Colonic mucosa (tissue), 4 donors: Measurements from ENCODE around the gene INTS6. TPM values are rescaled to one million over a fixed set of nuclear protein-coding genes. Genes with fewer than 3 reads are reported as not detected.

Experiments used
- DNase-seq: peaks from one replicate; pipeline ENCODE4 v3.0.0-alpha.2; 2020
- H3K27ac ChIP-seq: fragments of 200-600 bp; one replicate; pipeline ENCODE4 v1.8.0; 2021
- H3K27me3 ChIP-seq: fragments of 200-600 bp; one replicate; pipeline ENCODE4 v1.8.0; 2021
- H3K36me3 ChIP-seq: fragments of 200-600 bp; one replicate; pipeline ENCODE4 v1.8.0; 2021
- H3K4me1 ChIP-seq: fragments of 200-600 bp; one replicate; pipeline ENCODE4 v1.8.0; 2021; ENCODE audit warnings: mild to moderate bottlenecking
- H3K4me3 ChIP-seq: fragments of 200-600 bp; one replicate; pipeline ENCODE4 v1.8.0; 2021
- H3K9ac ChIP-seq, 2 donors: one replicate each; pipeline ENCODE4 v1.7.0; 2013; ENCODE audit warnings: control low read depth in 2 of 2, low read depth in 2 of 2, low read length in 2 of 2
- H3K9me3 ChIP-seq: fragments of 200-600 bp; one replicate; pipeline ENCODE4 v1.8.0; 2021
- intact Hi-C: fragments of 100-400 bp; cut with DNase I; formaldehyde crosslinking; loops from one replicate; pipeline ENCODE4 v1.14.1; 2022
- total RNA-seq, 2 donors: library from RNA; stranded (reverse); fragmentation: NEBNext Ultra II Directional in 1 of 2; extraction: Animal tissue kit (Norgen Biotek cat#: 25700) in 1 of 2; gene quantifications; one replicate each; pipeline ENCODE4 v1.2.1, GENCODE V29; 2021
- TF ChIP-seq, protein P1 (sequence below): fragments of 200-600 bp; IDR thresholded peaks from one replicate; pipeline ENCODE4 v1.8.0; 2022; ENCODE audit warnings: antibody characterized with exemption, mild to moderate bottlenecking
- donor health status: healthy.
- donor health status: DM: no; HTN: no; CAD: no.
- donor health status: DM: no; HTN: no; CAD: no.

Gene INTS6
- total RNA-seq, 2 donors from 2014 or later = 30.8 to 32.3 TPM

DNA sequence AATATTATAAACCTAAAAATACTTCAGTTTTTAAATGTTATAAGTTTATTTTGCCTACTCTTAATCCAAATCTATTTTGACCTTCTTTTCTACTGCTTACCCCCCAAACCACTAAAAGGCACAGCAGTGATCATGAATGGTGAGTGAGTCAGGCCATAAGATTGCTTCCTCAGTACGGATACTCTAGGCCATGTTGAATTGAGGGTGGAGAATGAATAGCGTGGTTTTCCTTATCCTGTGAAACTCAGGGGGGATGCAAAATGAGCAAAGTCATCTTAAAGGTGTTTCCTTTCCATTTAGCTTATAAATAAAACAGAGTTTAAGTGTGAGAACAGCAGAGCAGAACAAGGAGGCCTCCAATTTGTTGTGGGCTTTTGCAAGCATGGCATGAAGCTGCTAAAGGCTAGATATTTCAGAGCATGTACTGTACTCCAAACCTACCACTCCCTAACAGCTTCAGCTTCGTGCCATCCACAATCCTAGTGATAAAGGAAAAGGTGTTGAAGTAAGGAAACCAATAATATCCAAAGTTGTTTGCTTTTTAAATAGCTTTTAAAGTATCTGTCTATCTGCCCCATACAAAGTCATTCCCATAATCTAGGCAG is 88.3 kb downstream of the INTS6 start:
- DNase-seq = no peak
- H3K36me3 ChIP-seq = no peaks in the 10 kb centered on the region
- H3K27me3 ChIP-seq = no peaks in the 10 kb centered on the region
- H3K4me1 ChIP-seq = no peaks in the 10 kb centered on the region
- TF ChIP-seq, protein P1, sequence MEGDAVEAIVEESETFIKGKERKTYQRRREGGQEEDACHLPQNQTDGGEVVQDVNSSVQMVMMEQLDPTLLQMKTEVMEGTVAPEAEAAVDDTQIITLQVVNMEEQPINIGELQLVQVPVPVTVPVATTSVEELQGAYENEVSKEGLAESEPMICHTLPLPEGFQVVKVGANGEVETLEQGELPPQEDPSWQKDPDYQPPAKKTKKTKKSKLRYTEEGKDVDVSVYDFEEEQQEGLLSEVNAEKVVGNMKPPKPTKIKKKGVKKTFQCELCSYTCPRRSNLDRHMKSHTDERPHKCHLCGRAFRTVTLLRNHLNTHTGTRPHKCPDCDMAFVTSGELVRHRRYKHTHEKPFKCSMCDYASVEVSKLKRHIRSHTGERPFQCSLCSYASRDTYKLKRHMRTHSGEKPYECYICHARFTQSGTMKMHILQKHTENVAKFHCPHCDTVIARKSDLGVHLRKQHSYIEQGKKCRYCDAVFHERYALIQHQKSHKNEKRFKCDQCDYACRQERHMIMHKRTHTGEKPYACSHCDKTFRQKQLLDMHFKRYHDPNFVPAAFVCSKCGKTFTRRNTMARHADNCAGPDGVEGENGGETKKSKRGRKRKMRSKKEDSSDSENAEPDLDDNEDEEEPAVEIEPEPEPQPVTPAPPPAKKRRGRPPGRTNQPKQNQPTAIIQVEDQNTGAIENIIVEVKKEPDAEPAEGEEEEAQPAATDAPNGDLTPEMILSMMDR = no peak
- H3K27ac ChIP-seq = no peak overlapping the region
- H3K4me3 ChIP-seq = no peak overlapping the region
- no peaks in the 10 kb centered on the region for H3K9me3 ChIP-seq
- H3K9ac ChIP-seq = no peak overlapping the region
- intact Hi-C loops = no loop called here

DNA sequence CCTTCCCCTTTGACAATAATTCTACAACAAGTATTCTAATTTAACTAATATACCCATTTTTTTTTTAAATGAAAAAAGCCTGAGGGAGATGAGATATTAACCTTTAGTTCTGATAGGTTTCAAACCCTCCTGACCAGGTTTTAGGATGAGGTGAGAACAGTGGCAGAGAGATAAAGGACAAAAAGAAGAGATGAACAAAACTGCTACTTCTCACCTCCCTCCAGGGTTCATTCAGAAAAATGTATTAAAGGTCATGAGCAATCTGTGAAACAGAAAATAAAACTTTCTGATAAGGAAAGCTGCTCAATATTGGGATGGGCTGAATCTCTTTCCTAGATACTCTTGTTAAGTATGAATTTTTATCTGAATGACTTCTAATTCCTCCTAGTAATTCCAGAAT is 89.2 kb downstream of the INTS6 start:
- TF ChIP-seq, protein P1 = no peak
- Histone ChIP-seq H3K4me1 (no peaks in the 10 kb centered on the region), H3K27ac (no peak overlapping the region), H3K27me3 (no peaks in the 10 kb centered on the region), H3K9ac (no peak overlapping the region), H3K4me3 (no peak overlapping the region), H3K36me3 (no peaks in the 10 kb centered on the region), H3K9me3 (no peaks in the 10 kb centered on the region)
- intact Hi-C loops = no loop called here
- no peak for DNase-seq

DNA sequence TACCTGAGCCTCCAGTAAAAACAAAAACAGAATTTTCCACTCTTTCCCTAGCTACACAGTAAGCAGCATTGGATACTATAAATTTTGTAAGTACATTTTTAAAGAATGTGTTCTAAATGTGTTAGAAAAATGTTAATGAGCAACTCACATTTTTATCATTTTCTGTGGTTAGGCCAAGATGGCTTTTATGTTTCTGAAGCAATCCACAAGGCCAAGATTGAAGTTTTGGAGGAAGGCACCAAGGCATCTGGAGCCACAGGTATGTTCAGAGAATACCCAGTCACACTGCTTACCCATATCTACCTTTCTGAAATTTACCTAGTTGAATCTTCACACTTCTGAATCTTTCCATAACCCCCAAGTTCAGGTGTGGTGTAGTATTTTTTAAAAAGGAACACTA is 91.7 kb downstream of the INTS6 start:
- TF ChIP-seq, protein P1 = no peak
- H3K27ac ChIP-seq = no peak overlapping the region
- intact Hi-C loops = no loop called here
- H3K9ac ChIP-seq = no peak overlapping the region
- H3K36me3 ChIP-seq = no peaks in the 10 kb centered on the region
- H3K9me3 ChIP-seq = no peaks in the 10 kb centered on the region
- no peaks in the 10 kb centered on the region for H3K4me1 ChIP-seq
- DNase-seq = no peak
- H3K4me3 ChIP-seq = no peak overlapping the region
- H3K27me3 ChIP-seq = no peaks in the 10 kb centered on the region

DNA sequence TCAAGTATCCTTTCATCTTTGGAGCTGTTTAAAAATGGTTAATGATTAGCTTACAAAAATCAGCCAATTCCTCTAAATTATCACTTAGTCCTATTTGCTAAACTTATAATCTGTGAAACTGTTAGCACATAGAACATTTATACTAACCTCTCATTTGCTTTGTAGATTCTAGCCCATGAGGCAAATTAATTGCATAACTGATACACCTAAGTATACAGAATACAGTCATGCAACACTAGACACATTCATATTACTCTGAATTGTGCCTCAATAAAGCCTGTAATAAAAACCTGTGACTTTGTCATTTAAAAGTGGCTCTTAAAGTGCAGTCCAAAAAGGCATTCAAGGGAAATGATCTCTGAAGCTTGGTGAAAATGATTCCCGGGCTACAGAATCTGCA is 92.3 kb downstream of the INTS6 start:
- Histone ChIP-seq H3K9me3 (no peaks in the 10 kb centered on the region), H3K27ac (no peak overlapping the region), H3K4me1 (no peaks in the 10 kb centered on the region), H3K9ac (no peak overlapping the region), H3K27me3 (no peaks in the 10 kb centered on the region), H3K4me3 (no peak overlapping the region), H3K36me3 (no peaks in the 10 kb centered on the region)
- no peak for DNase-seq
- intact Hi-C loops = no loop called here
- TF ChIP-seq, protein P1 = no peak

DNA sequence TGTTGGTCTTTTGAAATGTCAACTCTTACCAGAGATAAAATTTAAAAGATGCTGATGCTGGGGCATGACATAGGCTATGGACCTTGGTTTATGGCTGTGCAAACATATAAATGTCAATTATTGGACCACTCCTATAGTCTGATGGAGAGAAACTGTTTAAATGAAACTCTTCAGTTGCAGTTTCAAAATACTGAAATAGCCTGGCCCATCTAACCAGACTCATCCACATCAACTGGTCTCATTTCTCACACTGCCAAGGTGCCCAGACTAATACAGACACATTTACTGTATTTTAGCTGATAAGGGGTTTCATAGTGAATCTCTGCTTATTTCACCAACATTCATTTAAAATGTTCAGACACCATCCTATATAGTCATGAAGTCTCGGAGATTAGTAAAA is 93.5 kb downstream of the INTS6 start:
- DNase-seq = no peak

More for the DNA sequence above, 93.5 kb downstream of the INTS6 start:
- H3K36me3 ChIP-seq = no peaks in the 10 kb centered on the region
- H3K27ac ChIP-seq = no peak overlapping the region
- H3K9me3 ChIP-seq = no peaks in the 10 kb centered on the region
- TF ChIP-seq, protein P1 = no peak
- intact Hi-C loops = no loop called here
- no peaks in the 10 kb centered on the region for H3K4me1 ChIP-seq
- H3K9ac ChIP-seq = no peak overlapping the region
- H3K27me3 ChIP-seq = no peaks in the 10 kb centered on the region
- H3K4me3 ChIP-seq = no peak overlapping the region
